Astrocyte (in vitro differentiated cells and primary cell): Measurements from ENCODE around the gene KDM4B. TPM values are rescaled to one million over a fixed set of nuclear protein-coding genes. Genes with fewer than 3 reads are reported as not detected.

ENCODE experiments used
- DNase-seq: peaks from one replicate; pipeline ENCODE4 v3.0.0-alpha.2; 2010; ENCODE audit warnings: low read depth
- FAIRE-seq: peaks from 2 replicates; lab custom pipeline; 2011; peaks lifted over from hg19 to GRCh38; lab: Jason Lieb, UNC
- H2AFZ ChIP-seq: 2 replicates; pipeline ENCODE4 v1.6.0; 2012; ENCODE audit warnings: low read depth, low read length, inconsistent platforms
- H3K27ac ChIP-seq: 2 replicates; pipeline ENCODE4 v1.5.1; 2011; ENCODE audit warnings: low read depth, low read length, inconsistent platforms
- H3K27me3 ChIP-seq: 2 replicates; pipeline ENCODE4 v1.6.0; 2011; ENCODE audit warnings: low read length, inconsistent platforms; ENCODE audit not compliant: insufficient read depth
- H3K36me3 ChIP-seq: 2 replicates; pipeline ENCODE4 v1.5.1; 2011; ENCODE audit warnings: low read length, inconsistent platforms; ENCODE audit not compliant: insufficient read depth
- H3K4me1 ChIP-seq: 2 replicates; pipeline ENCODE4 v1.5.1; 2011; ENCODE audit warnings: low read length, inconsistent platforms; ENCODE audit not compliant: insufficient read depth
- H3K4me2 ChIP-seq: 2 replicates; pipeline ENCODE4 v1.6.0; 2012; ENCODE audit warnings: low read length, inconsistent platforms
- H3K4me3 ChIP-seq: 2 replicates; pipeline ENCODE4 v1.5.1; 2011; ENCODE audit warnings: low read depth, mild to moderate bottlenecking, low read length, inconsistent platforms; ENCODE audit not compliant: insufficient read depth
- H3K79me2 ChIP-seq: 2 replicates; pipeline ENCODE4 v1.6.0; 2012; ENCODE audit warnings: mild to moderate bottlenecking, low read length, inconsistent platforms; ENCODE audit not compliant: insufficient read depth
- H3K9ac ChIP-seq: 2 replicates; pipeline ENCODE4 v1.6.0; 2012; ENCODE audit warnings: mild to moderate bottlenecking, low read length, inconsistent platforms
- H3K9me3 ChIP-seq: 2 replicates; pipeline ENCODE4 v1.5.1; 2012; ENCODE audit warnings: low read depth, mild to moderate bottlenecking, low read length, inconsistent platforms; ENCODE audit not compliant: insufficient read depth
- H4K20me1 ChIP-seq: 2 replicates; pipeline ENCODE4 v1.6.0; 2012; ENCODE audit warnings: low read length, inconsistent platforms; ENCODE audit not compliant: insufficient read depth
- H3K27ac Mint-ChIP-seq: one replicate; pipeline ENCODE4 v1.8.0; 2021; ENCODE audit warnings: mild to moderate bottlenecking, mixed read lengths; ENCODE audit not compliant: unreplicated experiment
- H3K27me3 Mint-ChIP-seq: one replicate; pipeline ENCODE4 v1.8.0; 2021; ENCODE audit warnings: low read depth, mixed read lengths; ENCODE audit not compliant: unreplicated experiment
- H3K36me3 Mint-ChIP-seq: one replicate; pipeline ENCODE4 v1.8.0; 2021; ENCODE audit warnings: low read depth, mixed read lengths; ENCODE audit not compliant: unreplicated experiment
- H3K4me1 Mint-ChIP-seq: one replicate; pipeline ENCODE4 v1.8.0; 2021; ENCODE audit warnings: low read depth, mixed read lengths; ENCODE audit not compliant: unreplicated experiment
- H3K4me3 Mint-ChIP-seq: one replicate; pipeline ENCODE4 v1.8.0; 2021; ENCODE audit warnings: mild to moderate bottlenecking, moderate library complexity, mixed read lengths; ENCODE audit not compliant: unreplicated experiment
- H3K9me3 Mint-ChIP-seq: one replicate; pipeline ENCODE4 v1.8.0; 2021; ENCODE audit warnings: mild to moderate bottlenecking, mixed read lengths; ENCODE audit not compliant: unreplicated experiment
- EZH2 ChIP-seq: IDR thresholded peaks from 2 replicates; pipeline ENCODE4 v1.6.1; 2012; ENCODE audit warnings: mild to moderate bottlenecking, low read length, inconsistent platforms; ENCODE audit not compliant: insufficient read depth
- total RNA-seq: library from RNA; stranded (reverse); gene quantifications from 2 replicates; pipeline ENCODE4 v1.2.1, GENCODE V29; 2021
- TF ChIP-seq, protein P1 (sequence below): IDR thresholded peaks from 2 replicates; pipeline ENCODE4 v1.5.1; 2011; ENCODE audit warnings: low read depth, mild to moderate bottlenecking, inconsistent platforms, low read length, moderate library complexity; ENCODE audit not compliant: insufficient read depth

Gene KDM4B
- total RNA-seq, 1 donor from 2014 or later = 55.2 TPM

- FAIRE-seq (no peak), DNase-seq (no peak)
- TF ChIP-seq, protein P1, sequence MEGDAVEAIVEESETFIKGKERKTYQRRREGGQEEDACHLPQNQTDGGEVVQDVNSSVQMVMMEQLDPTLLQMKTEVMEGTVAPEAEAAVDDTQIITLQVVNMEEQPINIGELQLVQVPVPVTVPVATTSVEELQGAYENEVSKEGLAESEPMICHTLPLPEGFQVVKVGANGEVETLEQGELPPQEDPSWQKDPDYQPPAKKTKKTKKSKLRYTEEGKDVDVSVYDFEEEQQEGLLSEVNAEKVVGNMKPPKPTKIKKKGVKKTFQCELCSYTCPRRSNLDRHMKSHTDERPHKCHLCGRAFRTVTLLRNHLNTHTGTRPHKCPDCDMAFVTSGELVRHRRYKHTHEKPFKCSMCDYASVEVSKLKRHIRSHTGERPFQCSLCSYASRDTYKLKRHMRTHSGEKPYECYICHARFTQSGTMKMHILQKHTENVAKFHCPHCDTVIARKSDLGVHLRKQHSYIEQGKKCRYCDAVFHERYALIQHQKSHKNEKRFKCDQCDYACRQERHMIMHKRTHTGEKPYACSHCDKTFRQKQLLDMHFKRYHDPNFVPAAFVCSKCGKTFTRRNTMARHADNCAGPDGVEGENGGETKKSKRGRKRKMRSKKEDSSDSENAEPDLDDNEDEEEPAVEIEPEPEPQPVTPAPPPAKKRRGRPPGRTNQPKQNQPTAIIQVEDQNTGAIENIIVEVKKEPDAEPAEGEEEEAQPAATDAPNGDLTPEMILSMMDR = no peak
- TF ChIP-seq EZH2 = no peak
Observed at GRCh38 chr19:4983346-4984105, 14.6 kb downstream of the KDM4B start.

GRCh38 chr19:4984106-4984380 is 15.1 kb downstream of the KDM4B start:
- no peaks in the 10 kb centered on the region for H3K36me3 ChIP-seq
- peaks cover 96% of the 10 kb centered on the region for H3K79me2 ChIP-seq
- Mint-ChIP-seq H3K4me1 (peaks cover 46% of the 10 kb centered on the region), H3K27me3 (no peaks in the 10 kb centered on the region), H3K4me3 (no peak overlapping the region), H3K9me3 (no peaks in the 10 kb centered on the region), H3K27ac (no peak overlapping the region), H3K36me3 (no peaks in the 10 kb centered on the region)
- no peak overlapping the region for H3K4me2 ChIP-seq
- H3K9me3 ChIP-seq = no peaks in the 10 kb centered on the region
- H3K27me3 ChIP-seq = no peaks in the 10 kb centered on the region
- no peak overlapping the region for H3K9ac ChIP-seq
- peaks cover 24% of the 10 kb centered on the region for H3K4me1 ChIP-seq
- peaks cover 89% of the 10 kb centered on the region for H4K20me1 ChIP-seq
- no peak for FAIRE-seq
- no peak for DNase-seq
- no peak overlapping the region for H2AFZ ChIP-seq
- H3K4me3 ChIP-seq = no peak overlapping the region
- TF ChIP-seq, protein P1 = no peak
- TF ChIP-seq EZH2 = no peak
- no peak overlapping the region for H3K27ac ChIP-seq

More at GRCh38 chr19:4983346-4984105, 14.6 kb downstream of the KDM4B start:
- peaks cover 90% of the 10 kb centered on the region for H4K20me1 ChIP-seq
- peaks cover 96% of the 10 kb centered on the region for H3K79me2 ChIP-seq
- no peaks in the 10 kb centered on the region for H3K9me3 Mint-ChIP-seq
- no peak overlapping the region for H2AFZ ChIP-seq
- peaks cover 46% of the 10 kb centered on the region for H3K4me1 Mint-ChIP-seq
- no peaks in the 10 kb centered on the region for H3K27me3 Mint-ChIP-seq
- H3K4me1 ChIP-seq = peaks cover 24% of the 10 kb centered on the region
- H3K4me3 ChIP-seq = no peak overlapping the region
- no peak overlapping the region for H3K4me2 ChIP-seq
- no peak overlapping the region for H3K27ac ChIP-seq
- H3K9me3 ChIP-seq = no peaks in the 10 kb centered on the region
- H3K27ac Mint-ChIP-seq = no peak overlapping the region
- H3K9ac ChIP-seq = no peak overlapping the region
- no peaks in the 10 kb centered on the region for H3K36me3 ChIP-seq
- H3K4me3 Mint-ChIP-seq = no peak overlapping the region
- no peaks in the 10 kb centered on the region for H3K36me3 Mint-ChIP-seq
- H3K27me3 ChIP-seq = no peaks in the 10 kb centered on the region

DNA sequence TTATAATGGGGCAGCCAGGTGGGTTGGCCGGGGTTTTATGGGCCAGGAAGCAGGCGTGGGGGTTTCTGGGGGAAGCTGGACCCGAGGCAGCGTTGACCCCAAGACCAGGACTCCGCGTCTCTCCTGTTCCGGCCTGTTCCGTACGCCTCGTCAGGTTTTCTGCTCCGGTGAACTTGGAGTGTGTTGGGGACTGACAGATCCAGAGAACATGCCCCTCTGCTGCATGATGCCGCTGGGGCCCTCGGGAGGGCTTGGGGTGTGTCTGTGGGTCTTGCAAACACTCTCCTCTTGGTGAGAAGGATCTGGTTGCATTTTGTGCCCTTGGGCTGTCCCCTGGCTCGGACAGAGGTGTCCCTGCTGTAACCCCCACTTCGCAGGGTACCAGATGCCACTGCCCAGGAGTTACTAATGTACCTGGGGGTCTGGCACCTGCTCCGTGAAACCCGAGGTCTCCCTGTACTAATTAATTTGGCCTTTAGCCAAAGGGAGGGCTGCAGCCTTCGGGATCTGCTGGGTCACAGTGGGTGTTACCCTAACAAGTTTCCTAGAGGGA is 15.6 kb downstream of the KDM4B start:
- H3K27ac ChIP-seq = no peak overlapping the region
- no peaks in the 10 kb centered on the region for H3K36me3 ChIP-seq
- H3K4me2 ChIP-seq = no peak overlapping the region
- peaks cover 25% of the 10 kb centered on the region for H3K4me1 ChIP-seq
- H3K9me3 ChIP-seq = no peaks in the 10 kb centered on the region
- H2AFZ ChIP-seq = no peak overlapping the region
- no peaks in the 10 kb centered on the region for H3K36me3 Mint-ChIP-seq
- no peaks in the 10 kb centered on the region for H3K9me3 Mint-ChIP-seq
- no peaks in the 10 kb centered on the region for H3K27me3 Mint-ChIP-seq
- H3K4me3 ChIP-seq = no peak overlapping the region
- no peak overlapping the region for H3K4me3 Mint-ChIP-seq
- H3K4me1 Mint-ChIP-seq = peaks cover 45% of the 10 kb centered on the region
- FAIRE-seq = no peak
- H4K20me1 ChIP-seq = peaks cover 88% of the 10 kb centered on the region
- H3K27ac Mint-ChIP-seq = no peak overlapping the region
- no peak for DNase-seq
- H3K9ac ChIP-seq = no peak overlapping the region
- H3K27me3 ChIP-seq = no peaks in the 10 kb centered on the region
- peaks cover 92% of the 10 kb centered on the region for H3K79me2 ChIP-seq
- TF ChIP-seq, protein P1 = no peak
- no peak for TF ChIP-seq EZH2
